H1 (cell line): ENCODE data around the gene KLK12. TPM values are rescaled to one million over a fixed set of nuclear protein-coding genes. Genes with fewer than 3 reads are reported as not detected.

Source experiments
- CTCF ChIA-PET: fragments of 300-600 bp; sonication (Branson Sonifier 250); formaldehyde crosslinking; loops from one replicate; lab custom pipeline; 2021; ENCODE audit not compliant: partially characterized antibody; lab: Charles Lee
- POLR2A ChIA-PET: fragments of 300-600 bp; sonication (Branson Sonifier 250); formaldehyde crosslinking; loops from one replicate; lab custom pipeline; 2021; ENCODE audit warnings: inconsistent platforms; ENCODE audit not compliant: partially characterized antibody; lab: Charles Lee
- DNase-seq, 2 experiments: peaks; one replicate each; pipeline versions ENCODE4 v3.0.0 to v3.0.0-alpha.2; 2010 to 2022; ENCODE audit warnings: low spot score in 2 of 2, low read depth in 1 of 2, mixed read lengths in 1 of 2
- FAIRE-seq: peaks from 2 replicates; lab custom pipeline; 2011; peaks lifted over from hg19 to GRCh38; lab: Jason Lieb, UNC
- H2AFZ ChIP-seq: 2 replicates; pipeline ENCODE4 v1.8.1; 2012; ENCODE audit warnings: low read length, inconsistent platforms
- H2AK5ac ChIP-seq: 2 replicates; pipeline ENCODE4 v1.6.1; 2013; ENCODE audit warnings: low read depth, low read length
- H2BK120ac ChIP-seq: replicated peaks from 2 replicates; pipeline ENCODE3; 2013; ENCODE audit warnings: low read depth, low read length, inconsistent platforms
- H2BK12ac ChIP-seq: 2 replicates; pipeline ENCODE4 v1.6.1; 2013; ENCODE audit warnings: low read depth, low read length
- H2BK15ac ChIP-seq: 2 replicates; pipeline ENCODE4 v1.6.1; 2013; ENCODE audit warnings: low read length
- H2BK20ac ChIP-seq: 2 replicates; pipeline ENCODE4 v1.6.1; 2013; ENCODE audit warnings: low read length
- H2BK5ac ChIP-seq: 2 replicates; pipeline ENCODE4 v1.6.1; 2013; ENCODE audit warnings: low read depth, low read length
- H3K14ac ChIP-seq: 2 replicates; pipeline ENCODE4 v1.6.1; 2013; ENCODE audit warnings: inconsistent platforms; ENCODE audit not compliant: insufficient read length
- H3K18ac ChIP-seq: 2 replicates; pipeline ENCODE4 v1.6.1; 2013; ENCODE audit warnings: low read length; ENCODE audit errors: extremely low read depth
- H3K23ac ChIP-seq: 2 replicates; pipeline ENCODE4 v1.6.1; 2013; ENCODE audit warnings: inconsistent platforms; ENCODE audit not compliant: insufficient read length
- H3K23me2 ChIP-seq: 2 replicates; pipeline ENCODE4 v1.6.1; 2013; ENCODE audit warnings: low read depth, low read length
- H3K27ac ChIP-seq: 2 replicates; pipeline ENCODE4 v1.6.1; 2011; ENCODE audit warnings: low read depth, low read length, inconsistent platforms
- H3K27me3 ChIP-seq, 4 experiments: replicated peaks in 1 of 4; 1 replicate in 1 of 4; 2 replicates in 3 of 4; pipeline versions ENCODE4 v1.6.1 to v1.8.1; 2011 to 2013; ENCODE audit warnings: low read length in 3 of 4, mild to moderate bottlenecking in 3 of 4, inconsistent platforms in 2 of 4, mixed read lengths in 2 of 4, moderate library complexity in 1 of 4; ENCODE audit not compliant: control insufficient read depth in 3 of 4, insufficient read depth in 3 of 4; ENCODE audit errors: extremely low read depth in 1 of 4
- H3K36me3 ChIP-seq, 4 experiments: 2 replicates each; pipeline versions ENCODE4 v1.6.1 to v1.8.1; 2011 to 2013; ENCODE audit warnings: mild to moderate bottlenecking in 4 of 4, low read length in 3 of 4, moderate library complexity in 2 of 4, control low read depth in 1 of 4, inconsistent platforms in 1 of 4; ENCODE audit not compliant: insufficient read depth in 4 of 4, control insufficient read depth in 2 of 4
- H3K4ac ChIP-seq: replicated peaks from 2 replicates; pipeline ENCODE3; 2013; ENCODE audit warnings: low read length, low read depth, mixed read lengths, inconsistent platforms; ENCODE audit not compliant: insufficient read length
- H3K4me1 ChIP-seq, 4 experiments: replicated peaks in 1 of 4; 1 replicate in 1 of 4; 2 replicates in 3 of 4; pipeline versions ENCODE4 v1.6.1 to v1.8.1; 2011 to 2013; ENCODE audit warnings: low read length in 3 of 4, inconsistent platforms in 2 of 4, mixed read lengths in 1 of 4; ENCODE audit not compliant: insufficient read depth in 4 of 4, control insufficient read depth in 3 of 4
- H3K4me2 ChIP-seq, 2 experiments: 2 replicates each; pipeline versions ENCODE4 v1.6.1 to v1.8.1; 2011 to 2013; ENCODE audit warnings: low read depth in 2 of 2, low read length in 2 of 2, control low read depth in 1 of 2, inconsistent platforms in 1 of 2, mild to moderate bottlenecking in 1 of 2; ENCODE audit not compliant: insufficient read depth in 1 of 2
- H3K4me3 ChIP-seq, 4 experiments: fragments of 200-600, 300-600 bp in 1 of 4; sonication (generic), shearing (Covaris generic), sonication (Bioruptor Twin) in 1 of 4; 2 replicates each; pipeline versions ENCODE4 v1.5.1 to v1.8.1; 2011 to 2016; ENCODE audit warnings: low read length in 4 of 4, low read depth in 3 of 4, control low read depth in 2 of 4, inconsistent platforms in 2 of 4, mild to moderate bottlenecking in 2 of 4, mixed read lengths in 1 of 4, moderate library complexity in 1 of 4; ENCODE audit not compliant: insufficient read depth in 2 of 4; ENCODE audit errors: extremely low read depth in 1 of 4
- H3K56ac ChIP-seq: replicated peaks from 2 replicates; pipeline ENCODE3; 2013; ENCODE audit warnings: low read depth, mild to moderate bottlenecking, mixed read lengths, low read length, inconsistent platforms; ENCODE audit not compliant: insufficient read length
- H3K79me1 ChIP-seq: 2 replicates; pipeline ENCODE4 v1.6.1; 2013; ENCODE audit warnings: low read depth, low read length, control low read depth
- H3K79me2 ChIP-seq, 2 experiments: 2 replicates each; pipeline versions ENCODE4 v1.6.1 to v1.8.1; 2012 to 2013; ENCODE audit warnings: low read length in 2 of 2, mild to moderate bottlenecking in 2 of 2, inconsistent platforms in 1 of 2; ENCODE audit not compliant: insufficient read depth in 2 of 2, control insufficient read depth in 1 of 2
- H3K9ac ChIP-seq, 4 experiments: replicated peaks in 1 of 4; 1 replicate in 1 of 4; 2 replicates in 3 of 4; pipeline versions ENCODE4 v1.6.1 to v1.8.1; 2011 to 2013; ENCODE audit warnings: low read depth in 3 of 4, low read length in 3 of 4, control low read depth in 2 of 4, mild to moderate bottlenecking in 2 of 4, moderate library complexity in 2 of 4, inconsistent platforms in 1 of 4; ENCODE audit errors: extremely low read depth in 1 of 4
- H3K9me3 ChIP-seq, 2 experiments: 2 replicates each; pipeline versions ENCODE4 v1.6.1 to v1.8.1; 2012 to 2013; ENCODE audit warnings: mild to moderate bottlenecking in 2 of 2, moderate library complexity in 2 of 2, control low read depth in 1 of 2, inconsistent platforms in 1 of 2, low read depth in 1 of 2, low read length in 1 of 2, mixed read lengths in 1 of 2; ENCODE audit not compliant: insufficient read depth in 2 of 2
- H4K20me1 ChIP-seq, 2 experiments: replicated peaks in 1 of 2; 2 replicates each; pipeline versions ENCODE3 to v1.8.1; 2011 to 2013; ENCODE audit warnings: inconsistent platforms in 2 of 2, low read length in 2 of 2, mild to moderate bottlenecking in 1 of 2; ENCODE audit not compliant: insufficient read depth in 2 of 2, control insufficient read depth in 1 of 2
- H4K5ac ChIP-seq: 2 replicates; pipeline ENCODE4 v1.6.1; 2013; ENCODE audit warnings: low read length, low read depth, mixed read lengths, inconsistent platforms; ENCODE audit not compliant: insufficient read length
- H4K8ac ChIP-seq: 2 replicates; pipeline ENCODE4 v1.8.0; 2013; ENCODE audit warnings: mild to moderate bottlenecking, moderate library complexity, low read length, inconsistent platforms; ENCODE audit not compliant: insufficient read depth; ENCODE audit errors: extremely low read depth
- H4K91ac ChIP-seq: replicated peaks from 2 replicates; pipeline ENCODE3; 2013; ENCODE audit warnings: low read length, mixed read lengths, inconsistent platforms; ENCODE audit not compliant: insufficient read length
- CHD2 ChIP-seq: IDR thresholded peaks from 2 replicates; pipeline ENCODE4 v1.6.1; 2012; ENCODE audit warnings: low read length, improper control_type of control experiment
- CTCF ChIP-seq, 3 experiments: IDR thresholded peaks; 1 replicate in 2 of 3; 2 replicates in 1 of 3; pipeline versions ENCODE4 v1.5.1 to v1.6.1; 2011; ENCODE audit warnings: low read length in 3 of 3, mild to moderate bottlenecking in 3 of 3, inconsistent platforms in 2 of 3, low read depth in 1 of 3, moderate library complexity in 1 of 3; ENCODE audit not compliant: insufficient read depth in 1 of 3; ENCODE audit errors: control extremely low read depth in 1 of 3
- GABPA ChIP-seq: IDR thresholded peaks from 2 replicates; pipeline ENCODE4 v1.6.1; 2011; ENCODE audit warnings: mild to moderate bottlenecking, low read length, moderate library complexity, borderline replicate concordance; ENCODE audit not compliant: insufficient read depth
- GTF2F1 ChIP-seq: IDR thresholded peaks from 2 replicates; pipeline ENCODE4 v1.6.1; 2012; ENCODE audit warnings: low read depth, low read length, improper control_type of control experiment, borderline replicate concordance
- HDAC2 ChIP-seq, 2 experiments: fragments of 300-600 bp in 1 of 2; sonication (generic) in 1 of 2; IDR thresholded peaks; 2 replicates each; pipeline ENCODE4 v1.6.1; 2011 to 2012; ENCODE audit warnings: low read depth in 2 of 2, low read length in 2 of 2, mild to moderate bottlenecking in 2 of 2, moderate library complexity in 2 of 2, borderline replicate concordance in 1 of 2, inconsistent platforms in 1 of 2
- NANOG ChIP-seq: IDR thresholded peaks from 2 replicates; pipeline ENCODE4 v1.6.1; 2011; ENCODE audit warnings: low read length, low read depth, mild to moderate bottlenecking, inconsistent platforms; ENCODE audit not compliant: insufficient read depth, poor library complexity, severe bottlenecking
- POLR2A ChIP-seq, 2 experiments: IDR thresholded peaks; 1 replicate in 1 of 2; 2 replicates in 1 of 2; pipeline ENCODE4 v1.6.1; 2011; ENCODE audit warnings: low read depth in 2 of 2, low read length in 2 of 2, mild to moderate bottlenecking in 2 of 2; ENCODE audit errors: control extremely low read depth in 1 of 2
- SIRT6 ChIP-seq: IDR thresholded peaks from one replicate; pipeline ENCODE4 v1.7.1; 2012; ENCODE audit warnings: low read length, inconsistent platforms
- SRF ChIP-seq: IDR thresholded peaks from 2 replicates; pipeline ENCODE4 v1.6.1; 2011; ENCODE audit warnings: mild to moderate bottlenecking, low read depth, low read length, moderate library complexity
- TAF1 ChIP-seq: IDR thresholded peaks from 2 replicates; pipeline ENCODE4 v1.6.1; 2011; ENCODE audit warnings: mild to moderate bottlenecking, low read depth, low read length
- TBP ChIP-seq: IDR thresholded peaks from 2 replicates; pipeline ENCODE4 v1.6.1; 2011; ENCODE audit warnings: low read depth, low read length, improper control_type of control experiment
- WGBS, 2 experiments: shearing (Covaris generic) in 1 of 2; methylation state at CpG; one replicate each; pipeline versions ENCODE4 v1.1.6 to v1.1.7; 2013 to 2015; ENCODE audit warnings: low lambda C conversion rate in 2 of 2, mixed read lengths in 2 of 2, inconsistent platforms in 1 of 2, low coverage in 1 of 2, missing lambda C conversion rate in 1 of 2; ENCODE audit not compliant: insufficient replicate concordance in 2 of 2, insufficient coverage in 1 of 2, insufficient read length in 1 of 2; ENCODE audit errors: extremely low coverage in 1 of 2, missing lambda C conversion rate in 1 of 2; 5-methylcytosine and 5-hydroxymethylcytosine counted together
- polyA plus RNA-seq, 7 experiments: library from polyadenylated mRNA; depleted of rRNA in 3 of 7; stranded (reverse) in 5 of 7; unstranded in 2 of 7; fragments of >200 nt in 5 of 7; fragments of 200-250 nt in 2 of 7; gene quantifications; 1 replicate in 5 of 7; 2 replicates in 1 of 7; 4 replicates in 1 of 7; pipeline versions ENCODE4 v1.2.1 to v1.2.3, GENCODE V29; 2011 to 2013; ENCODE audit warnings: missing spikeins in 2 of 7, mixed read lengths in 2 of 7
- total RNA-seq: library from RNA; stranded (reverse); fragmentation: NEBNext Ultra II Directional; extraction: Animal tissue kit (Norgen Biotek cat#: 25700); gene quantifications from 2 replicates; pipeline ENCODE4 v1.2.1, GENCODE V29; 2021

KLK12 gene
- total and polyA plus RNA-seq, 2 of the 8 experiments (the other 6 are each of a cell fraction or from before 2014, with no cell fraction given) = 0.24 TPM; not detected in 1

GRCh38 chr19:50998061-50998460, 36.7 kb downstream of the KLK12 start:
- no peak for FAIRE-seq
- 75 to 100% methylated on average over 2 to 5 of the region's 5 CpGs for WGBS, 2 experiments
- no peak for TF ChIP-seq TAF1
- no peak for TF ChIP-seq TBP
- no peak for TF ChIP-seq SRF
- TF ChIP-seq HDAC2 (IDR thresholded peaks at IDR 0.05; ENCODE audit: borderline replicate concordance in 1 of 2, low read depth in 2 of 2, low read length in 2 of 2) = no peak
- no peak for TF ChIP-seq GTF2F1
- TF ChIP-seq NANOG = no peak
- no peak for TF ChIP-seq POLR2A (IDR thresholded peaks at IDR 0.05; ENCODE audit: control extremely low read depth in 1 of 2, low read depth in 2 of 2, low read length in 2 of 2)
- no peak for TF ChIP-seq CHD2
- TF ChIP-seq GABPA = no peak
- TF ChIP-seq CTCF (IDR thresholded peaks at IDR 0.05; ENCODE audit: control extremely low read depth in 1 of 3, insufficient read depth in 1 of 3, low read depth in 1 of 3, low read length in 3 of 3) = no peak
- no peak for TF ChIP-seq SIRT6

More at GRCh38 chr19:50998061-50998460, 36.7 kb downstream of the KLK12 start:
- Histone ChIP-seq H3K14ac (no peak overlapping the region), H3K9ac (no peak overlapping the region), H3K4me3 (no peak overlapping the region), H3K4ac (no peak overlapping the region), H2BK5ac (no peak overlapping the region), H2BK20ac (no peak overlapping the region), H2AFZ (no peak overlapping the region), H2BK12ac (no peak overlapping the region), H2BK120ac (no peak overlapping the region), H3K79me1 (no peaks in the 10 kb centered on the region), H4K20me1 (no peaks in the 10 kb centered on the region), H2AK5ac (no peak overlapping the region), H3K4me2 (no peak overlapping the region), H3K79me2 (no peaks in the 10 kb centered on the region), H3K9me3 (no peaks in the 10 kb centered on the region), H3K23me2 (no peaks in the 10 kb centered on the region), H4K8ac (no peak overlapping the region), H4K5ac (no peak overlapping the region), H3K27me3 (no peaks in the 10 kb centered on the region; a peak in 1 of 7 replicates), H3K4me1 (peaks cover 0 to 20% (median 6%) of the 10 kb centered on the region in 4 experiments; a peak in 6 of 7 replicates), H3K18ac (no peak overlapping the region), H3K23ac (no peak overlapping the region), H3K27ac (no peak overlapping the region), H4K91ac (no peak overlapping the region), H3K56ac (no peak overlapping the region), H3K36me3 (no peaks in the 10 kb centered on the region), H2BK15ac (no peak overlapping the region)
- POLR2A ChIA-PET = no interaction called here
- CTCF ChIA-PET = interaction anchor here (1.1 to 3.6 kb wide), 3 partner anchors 15 to 76 kb away, joined by 3 to 19 read pairs (median 5); no protein-coding TSS in a partner anchor
- no peak for DNase-seq
